DMS 273 (cell line): ENCODE measurements around the gene CUEDC2.

Source experiments
- DNase-seq: peaks from one replicate; lab custom pipeline; 2025; ENCODE audit not compliant: unreplicated experiment; lab: John Stamatoyannopoulos, UW

CUEDC2 gene

DNA sequence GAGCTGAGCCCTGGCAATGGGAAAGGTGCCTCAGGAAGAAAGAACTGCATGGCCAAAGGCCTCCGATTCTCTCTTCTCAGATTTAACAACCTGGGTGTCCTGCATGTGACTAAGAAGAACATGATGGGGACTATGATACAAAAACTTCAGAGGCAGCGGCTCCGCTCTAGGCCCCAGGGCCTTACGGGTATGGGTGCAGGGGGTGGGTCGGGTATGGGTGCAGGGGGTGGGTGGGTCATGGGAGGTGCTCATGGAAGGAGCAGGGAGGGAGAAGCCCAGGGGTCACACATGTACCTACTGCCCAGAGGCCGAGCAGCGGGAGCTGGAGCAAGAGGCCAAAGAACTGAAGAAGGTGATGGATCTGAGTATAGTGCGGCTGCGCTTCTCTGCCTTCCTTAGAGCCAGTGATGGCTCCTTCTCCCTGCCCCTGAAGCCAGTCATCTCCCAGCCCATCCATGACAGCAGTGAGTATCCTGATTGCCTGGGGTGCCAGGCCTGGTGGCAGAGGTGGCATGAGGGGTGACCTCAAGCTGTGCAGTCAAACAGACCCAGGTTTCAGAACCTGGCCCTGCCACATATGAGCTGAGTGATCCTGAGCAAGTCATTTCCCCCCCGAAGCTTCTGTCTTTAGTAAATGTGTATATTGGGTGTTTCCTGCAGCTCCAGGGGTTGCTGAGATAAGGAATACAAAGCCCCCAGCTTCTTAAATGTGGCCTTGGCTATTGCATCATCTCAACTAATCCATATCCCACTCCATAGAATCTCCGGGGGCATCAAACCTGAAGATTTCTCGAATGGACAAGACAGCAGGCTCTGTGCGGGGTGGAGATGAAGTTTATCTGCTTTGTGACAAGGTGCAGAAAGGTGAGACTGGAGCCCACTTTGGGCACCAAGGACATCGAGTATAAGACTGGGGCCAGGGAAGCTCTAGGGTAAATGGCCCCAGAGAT, 34.9 kb downstream of the CUEDC2 start:
- DNase-seq: no peak

DNA sequence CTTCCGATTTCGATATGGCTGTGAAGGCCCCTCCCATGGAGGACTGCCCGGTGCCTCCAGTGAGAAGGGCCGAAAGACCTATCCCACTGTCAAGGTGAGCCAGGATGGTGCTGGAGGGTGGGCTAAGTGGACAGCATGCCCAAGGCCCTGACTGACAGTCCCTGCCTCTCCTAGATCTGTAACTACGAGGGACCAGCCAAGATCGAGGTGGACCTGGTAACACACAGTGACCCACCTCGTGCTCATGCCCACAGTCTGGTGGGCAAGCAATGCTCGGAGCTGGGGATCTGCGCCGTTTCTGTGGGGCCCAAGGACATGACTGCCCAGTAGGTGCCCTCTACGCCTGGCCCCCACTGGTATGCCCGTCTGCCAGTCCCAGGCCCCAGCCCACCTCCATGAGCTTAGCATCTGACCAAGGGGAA, 35.6 kb downstream of the CUEDC2 start:
- no peak for DNase-seq

DNA sequence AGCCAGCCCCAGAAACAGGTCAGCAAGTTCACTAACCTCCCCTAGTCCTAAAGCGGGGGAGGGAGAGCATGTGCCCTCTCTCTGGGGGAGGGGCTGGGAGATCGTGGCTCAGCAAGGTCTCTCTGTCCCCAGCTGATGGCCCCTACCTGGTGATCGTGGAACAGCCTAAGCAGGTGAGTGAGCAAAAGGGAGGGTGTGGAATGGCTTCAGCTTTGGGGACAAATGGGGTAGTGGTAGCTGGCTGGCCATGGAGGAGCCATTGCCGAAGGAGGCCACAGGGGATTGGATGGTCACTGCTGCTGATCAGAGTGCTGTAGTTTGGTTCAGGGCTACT, 36.1 kb downstream of the CUEDC2 start:
- DNase-seq: no peak

DNA sequence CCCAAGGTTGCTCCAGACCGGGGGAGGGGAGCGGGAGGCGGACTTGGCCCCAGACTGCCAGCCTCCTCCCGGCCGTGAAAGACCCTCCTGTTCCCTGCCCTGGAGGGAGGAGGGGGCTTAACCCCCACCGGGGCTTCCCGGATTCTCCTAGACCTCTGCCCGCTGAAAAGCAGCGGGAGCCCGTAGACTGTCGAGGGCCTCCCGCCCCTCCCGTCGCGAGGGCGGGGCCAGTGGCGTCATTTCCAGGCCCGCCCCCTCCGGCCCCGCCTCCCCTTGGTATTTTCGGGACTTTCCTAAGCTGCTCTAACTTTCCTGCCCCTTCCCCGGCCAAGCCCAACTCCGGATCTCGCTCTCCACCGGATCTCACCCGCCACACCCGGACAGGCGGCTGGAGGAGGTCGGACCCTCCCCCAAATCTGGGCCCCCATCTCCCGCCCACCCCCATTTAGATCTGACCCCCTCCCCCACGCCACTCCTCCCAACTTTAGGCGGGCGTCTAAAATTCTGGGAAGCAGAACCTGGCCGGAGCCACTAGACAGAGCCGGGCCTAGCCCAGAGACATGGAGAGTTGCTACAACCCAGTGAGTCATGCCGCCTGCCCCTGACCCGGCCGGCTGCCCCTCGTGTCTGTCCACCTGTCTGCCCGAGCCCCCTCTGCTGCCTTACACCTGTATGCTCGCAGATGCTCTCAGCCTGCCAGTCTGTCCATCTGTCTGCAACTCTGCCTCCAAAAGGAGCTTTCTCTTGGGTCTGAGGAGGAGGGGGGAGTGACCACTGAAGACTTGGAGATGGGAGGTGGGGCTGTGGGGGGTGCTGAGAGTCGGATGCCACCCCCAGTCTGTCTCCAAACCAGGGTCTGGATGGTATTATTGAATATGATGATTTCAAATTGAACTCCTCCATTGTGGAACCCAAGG, 36.7 kb downstream of the CUEDC2 start, which contains the start of gene NFKB2:
Gene NFKB2, plus strand, starts transcription at position 306 of the 917 bp plus-strand sequence. Its CDS starts 255 bp downstream, at position 561.
- peak; percentile 90 for DNase-seq

DNA sequence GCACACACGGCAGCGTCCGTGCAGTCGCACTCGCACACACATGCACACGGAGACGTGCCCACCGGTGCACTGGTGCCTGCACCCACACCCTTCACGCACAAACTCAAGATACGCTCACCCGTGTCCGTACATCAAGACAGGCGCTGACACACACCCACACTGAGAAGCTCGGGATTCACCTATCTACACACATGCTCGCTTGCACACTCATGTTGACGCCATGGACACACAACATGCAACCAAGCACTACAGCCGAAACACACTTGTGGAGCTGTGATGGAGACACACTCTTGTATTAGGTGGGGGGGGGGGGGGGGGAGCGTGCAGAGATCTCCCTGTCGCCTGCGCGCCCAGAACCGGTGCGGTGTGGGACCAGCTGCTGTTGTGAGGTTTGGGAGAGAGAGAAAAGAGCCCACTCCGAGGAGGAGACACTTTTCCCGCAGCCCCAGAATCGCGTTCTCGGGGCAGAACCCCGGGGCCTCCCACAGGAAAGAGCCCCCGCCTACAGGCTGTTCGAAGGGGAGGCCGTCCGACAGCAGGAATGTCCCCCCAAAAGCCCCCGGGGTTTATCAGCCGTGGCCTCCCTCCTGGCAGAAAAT, 37.5 kb downstream of the CUEDC2 start:
- DNase-seq: peak; percentile 63

DNA sequence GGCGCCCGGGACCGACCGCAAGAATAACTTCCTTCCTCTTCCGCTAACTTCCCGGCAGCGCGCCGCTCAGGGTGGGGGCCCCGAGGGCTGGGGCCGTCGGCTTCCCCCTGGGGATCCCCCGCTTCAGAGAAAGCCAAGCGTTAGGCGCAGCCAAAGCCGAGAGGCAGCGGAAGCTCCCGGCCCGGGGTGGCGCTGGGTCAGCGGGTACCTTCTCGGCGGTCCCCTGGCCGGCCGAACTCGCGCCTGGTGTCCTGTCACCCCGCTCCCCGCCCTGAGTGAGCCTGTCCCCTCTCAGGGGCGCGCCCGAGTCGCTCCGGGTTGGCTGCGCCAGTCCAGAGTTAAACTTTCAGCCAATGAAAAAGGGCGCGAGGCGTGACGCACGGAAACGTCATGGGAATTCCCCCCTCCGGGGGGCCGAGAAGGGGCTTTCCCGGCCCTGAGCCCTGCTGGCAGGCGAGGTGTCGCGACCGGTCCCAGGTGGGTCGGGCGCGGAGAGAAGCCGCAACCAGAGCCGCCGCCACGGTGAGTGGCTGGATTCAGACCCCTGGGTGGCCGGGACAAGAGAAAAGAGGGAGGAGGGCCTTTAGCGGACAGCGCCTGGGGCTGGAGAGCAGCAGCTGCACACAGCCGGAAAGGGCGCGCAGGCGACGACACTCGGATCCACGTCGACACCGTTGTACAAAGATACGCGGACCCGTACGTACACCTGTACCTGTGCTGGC, 38.1 kb downstream of the CUEDC2 start:
- DNase-seq: peak; percentile 93

DNA sequence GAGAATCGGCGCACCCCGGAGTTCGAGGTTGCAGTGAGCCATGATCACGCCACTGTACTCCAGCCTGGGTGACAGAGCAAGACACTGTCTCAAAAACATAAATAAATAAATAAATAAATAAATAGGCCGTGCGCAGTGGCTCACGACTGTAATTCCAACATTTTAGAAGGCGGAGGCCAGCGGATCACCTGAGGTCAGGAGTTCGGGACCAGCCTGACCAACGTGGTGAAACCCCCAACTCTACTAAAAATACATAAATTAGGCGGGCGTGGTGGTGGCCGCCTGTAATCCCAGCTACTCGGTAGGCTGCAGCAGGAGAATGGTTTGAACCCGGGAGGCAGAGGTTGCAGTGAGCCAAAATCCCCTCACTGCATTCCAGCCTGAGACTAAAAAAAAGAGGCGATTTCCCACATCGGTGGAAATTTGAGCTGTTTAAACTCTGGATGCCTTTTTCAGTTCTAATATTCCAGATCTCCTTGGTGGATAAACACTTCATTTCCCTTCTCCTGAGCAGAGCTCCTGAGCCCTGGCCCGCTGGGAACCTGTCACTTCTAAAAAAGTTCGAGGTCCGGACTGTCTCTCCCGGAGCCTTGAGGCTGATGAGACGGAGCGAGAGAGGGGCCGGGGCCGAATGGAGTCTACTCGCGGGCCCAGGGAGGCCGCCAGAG, 38.8 kb downstream of the CUEDC2 start:
- no peak for DNase-seq

DNA sequence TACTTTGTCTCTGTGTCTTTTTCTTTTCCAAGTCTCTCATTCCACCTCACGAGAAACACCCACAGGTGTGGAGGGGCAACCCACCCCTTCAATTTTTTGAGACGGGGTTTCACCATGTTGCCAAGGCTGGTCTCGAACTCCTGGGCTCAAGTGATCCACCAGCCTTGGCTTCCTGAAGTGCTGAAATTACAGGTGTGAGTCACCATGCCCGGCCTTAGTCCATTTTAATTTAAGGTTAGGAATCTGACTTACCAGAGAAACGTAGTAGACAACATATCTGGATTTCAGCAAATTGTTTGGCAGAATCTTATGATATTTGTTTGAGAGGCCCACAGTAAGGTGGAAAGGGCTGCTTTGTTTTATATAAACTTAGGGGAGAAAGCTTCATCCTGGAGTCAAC, 40.1 kb downstream of the CUEDC2 start:
- DNase-seq: no peak

DNA sequence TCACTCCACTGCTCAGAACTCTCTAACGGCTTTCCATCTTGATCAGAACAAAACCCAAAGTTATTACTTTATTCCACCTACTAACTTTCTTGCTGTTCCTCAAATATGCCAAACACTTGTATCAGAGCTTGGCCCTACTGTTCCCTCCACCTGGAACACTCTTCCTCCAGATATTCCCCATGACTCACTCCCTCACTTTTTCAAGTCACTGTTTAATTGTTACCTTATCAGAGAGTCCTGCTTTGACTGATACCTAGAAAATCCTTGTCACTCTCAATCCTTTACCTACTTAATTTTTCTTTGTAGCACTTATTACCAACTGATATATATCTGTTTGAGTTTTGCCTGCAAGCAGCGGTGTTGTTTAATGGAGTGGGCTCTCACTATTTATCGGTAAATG, 42.5 kb downstream of the CUEDC2 start:
- DNase-seq: no peak

DNA sequence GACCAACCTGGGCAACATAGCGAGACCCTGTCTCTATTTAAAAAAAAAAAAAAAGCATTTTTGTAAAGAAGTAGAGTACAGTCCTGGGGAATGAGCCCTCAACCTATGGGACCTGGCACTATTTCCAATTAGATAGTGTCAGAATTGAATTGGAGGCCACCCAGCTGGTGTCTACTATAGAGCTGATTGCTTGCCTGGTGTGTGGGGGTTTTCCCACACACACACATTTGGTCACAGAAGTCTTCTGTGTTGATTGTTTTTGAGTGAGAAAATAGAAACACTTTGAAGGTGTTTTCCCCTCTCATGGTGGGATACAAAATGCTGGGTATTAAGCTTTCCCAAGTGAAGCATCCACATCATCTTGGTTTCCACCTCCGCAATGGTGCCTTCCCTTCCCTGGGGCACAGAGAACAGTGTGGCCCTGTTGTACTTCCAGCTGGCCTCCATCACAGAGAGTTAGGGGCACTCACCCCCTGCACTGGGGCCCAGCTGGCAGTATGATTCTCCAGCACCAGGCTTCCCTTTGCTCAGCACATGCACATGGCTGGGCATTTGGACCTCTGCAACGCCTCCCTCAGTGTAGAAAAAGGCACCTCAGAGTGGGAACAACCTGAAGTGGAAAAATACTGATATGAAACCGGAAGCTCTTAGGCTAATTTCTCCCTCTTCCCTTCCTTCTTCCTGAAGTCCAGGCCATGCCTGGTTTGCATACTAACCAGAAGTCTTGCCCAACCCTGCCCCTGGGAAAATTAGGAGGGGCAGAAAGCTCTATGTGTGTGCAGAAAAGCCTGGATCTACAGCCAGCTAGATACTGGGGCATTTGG, 47.6 kb downstream of the CUEDC2 start:
- peak; percentile 22 for DNase-seq

DNA sequence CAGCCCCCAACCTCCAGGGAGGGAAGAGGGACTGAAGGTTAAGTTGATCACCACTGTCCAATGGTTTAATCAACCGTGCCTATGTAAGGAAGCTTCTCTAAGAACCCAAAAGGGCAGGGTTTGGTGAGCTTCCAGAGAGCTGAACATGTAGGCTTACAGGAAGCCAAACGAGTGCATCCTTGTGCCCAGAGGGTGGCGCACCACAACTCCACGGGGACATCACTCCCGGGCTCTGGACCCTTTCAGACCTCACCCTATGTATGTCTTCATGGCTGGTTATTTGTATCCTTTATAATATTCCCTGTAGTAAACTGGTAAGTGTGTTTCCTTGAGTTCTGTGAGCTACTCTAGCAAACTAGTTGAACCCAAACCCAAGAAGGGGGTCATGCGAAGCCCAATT, 48.3 kb downstream of the CUEDC2 start:
- peak; percentile 51 for DNase-seq

DNA sequence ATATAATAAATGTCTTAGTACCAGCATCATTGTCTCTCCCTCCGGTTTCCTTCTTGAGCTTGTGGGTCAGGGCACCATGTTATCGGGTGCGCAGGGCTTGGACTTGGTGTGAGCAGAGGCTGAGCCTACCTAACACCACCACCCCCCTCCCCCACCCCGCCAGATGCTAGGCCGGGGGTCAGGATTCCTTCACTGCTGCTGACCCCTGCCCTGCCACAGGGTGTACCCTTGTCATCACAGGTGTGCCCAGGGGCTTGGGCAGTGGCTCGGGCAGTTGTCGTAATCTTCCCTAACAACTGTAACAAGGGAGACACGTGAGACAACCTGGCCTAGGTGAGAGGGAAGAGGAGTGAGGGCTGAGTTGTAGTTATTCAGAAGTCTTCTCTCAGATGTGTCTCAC, 49.5 kb downstream of the CUEDC2 start:
- DNase-seq: no peak

DNA sequence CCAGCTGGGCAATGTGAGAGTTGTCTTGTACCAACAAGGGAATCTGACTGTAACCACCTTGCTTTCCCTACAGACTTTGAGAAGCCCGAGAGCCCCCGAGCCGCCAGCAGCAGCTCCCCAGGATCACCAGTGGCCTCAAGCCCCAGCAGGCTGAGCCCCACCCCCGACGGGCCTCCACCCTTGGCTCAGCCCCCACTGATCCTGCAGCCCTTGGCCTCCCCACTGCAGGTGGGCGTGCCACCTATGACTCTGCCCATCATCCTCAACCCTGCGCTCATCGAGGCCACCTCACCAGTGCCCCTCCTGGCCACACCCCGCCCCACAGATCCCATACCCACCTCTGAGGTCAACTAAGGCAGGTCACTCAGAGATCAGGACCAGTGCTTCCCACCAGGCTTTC, 50.4 kb downstream of the CUEDC2 start:
- DNase-seq: no peak

DNA sequence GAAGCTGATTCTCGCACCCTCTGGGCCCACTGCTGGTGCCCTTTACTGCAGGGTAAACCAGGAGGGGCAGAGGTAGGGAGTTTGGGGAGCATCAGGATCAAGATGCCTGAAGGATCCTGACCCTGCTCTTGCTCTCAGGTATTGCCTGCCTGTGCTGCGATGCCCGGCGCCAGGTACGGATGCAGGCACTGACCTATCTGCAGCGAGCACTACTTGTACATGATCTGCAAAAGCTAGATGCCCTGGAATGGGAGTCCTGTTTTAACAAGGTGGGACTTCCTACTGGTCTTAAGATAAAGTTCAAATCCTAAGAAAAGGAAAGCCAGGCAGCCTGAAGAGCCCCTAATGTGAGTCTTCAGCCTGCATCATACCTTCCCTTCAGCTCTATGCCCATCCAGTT, 53.0 kb downstream of the CUEDC2 start:
- DNase-seq: no peak

DNA sequence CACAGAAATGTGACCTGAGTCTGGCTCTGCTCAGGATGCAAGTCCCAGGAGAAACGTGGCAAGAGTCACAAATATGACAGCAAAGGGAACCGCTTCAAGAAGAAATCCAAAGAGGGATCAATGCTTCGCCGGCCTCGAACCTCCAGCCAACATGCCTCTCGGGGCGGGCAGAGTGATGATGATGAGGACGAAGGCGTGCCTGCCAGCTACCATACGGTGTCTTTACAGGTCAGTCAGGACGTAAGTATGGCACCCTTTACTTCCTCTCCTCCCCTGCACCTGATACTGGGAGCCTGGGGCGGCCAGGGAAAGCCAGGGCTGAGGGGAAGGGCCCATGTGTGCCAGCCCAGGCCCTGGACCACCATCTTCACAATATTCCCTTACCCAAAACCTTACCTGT, 55.5 kb downstream of the CUEDC2 start:
- DNase-seq: no peak

DNA sequence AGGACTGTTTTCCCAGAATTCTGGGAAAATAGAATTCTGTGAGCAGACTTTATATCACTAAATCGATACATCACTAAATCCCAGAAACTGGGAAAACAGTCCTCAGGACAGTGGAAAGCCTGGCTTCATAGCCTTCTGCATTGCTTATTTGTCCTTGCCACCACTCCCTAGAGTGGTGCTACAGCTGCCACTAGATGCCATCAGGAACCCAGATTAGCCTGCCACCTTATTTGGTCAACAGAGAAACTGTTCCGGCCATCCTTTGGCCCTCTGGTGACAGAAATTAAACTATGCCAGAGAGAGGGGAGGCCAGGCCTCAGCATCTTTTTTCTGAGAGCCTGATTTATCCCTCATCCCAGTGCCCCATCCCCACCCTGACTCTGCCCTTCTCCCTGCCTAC, 56.5 kb downstream of the CUEDC2 start:
- no peak for DNase-seq

DNA sequence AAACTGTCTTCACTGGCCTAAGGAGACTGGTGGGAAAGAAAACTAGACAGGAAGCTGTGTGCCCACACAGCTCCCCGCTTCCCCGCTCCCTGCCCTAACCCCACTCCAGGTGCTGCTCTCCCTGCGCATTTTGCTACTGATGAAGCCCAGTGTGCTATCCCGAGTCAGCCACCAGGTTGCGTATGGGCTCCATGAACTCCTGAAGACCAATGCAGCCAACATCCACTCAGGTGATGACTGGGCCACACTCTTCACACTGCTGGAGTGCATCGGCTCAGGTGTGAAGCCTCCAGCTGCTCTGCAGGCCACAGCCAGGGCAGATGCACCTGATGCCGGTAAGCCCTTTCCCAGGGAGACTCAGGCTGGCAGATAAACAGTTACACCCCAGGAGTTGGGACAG, 57.1 kb downstream of the CUEDC2 start:
- DNase-seq: no peak
